HEK293 (cell line): ENCODE measurements around the gene THAP3.

Experiments
- BCL6B ChIP-seq: fragments of 450-650 bp; formaldehyde crosslinking; IDR thresholded peaks from 2 replicates; pipeline ENCODE4 v1.5.1; 2017; ENCODE audit warnings: missing biosample characterization, missing genetic modification characterization
- EGR2 ChIP-seq: fragments of 450-650 bp; formaldehyde crosslinking; IDR thresholded peaks from 2 replicates; pipeline ENCODE4 v1.5.1; 2016; ENCODE audit warnings: low read depth, missing biosample characterization, missing genetic modification characterization
- FEZF1 ChIP-seq: fragments of 450-650 bp; formaldehyde crosslinking; IDR thresholded peaks from 2 replicates; pipeline ENCODE4 v1.5.1; 2016; ENCODE audit warnings: missing biosample characterization, missing genetic modification characterization
- GLIS1 ChIP-seq: fragments of 450-650 bp; formaldehyde crosslinking; IDR thresholded peaks from 2 replicates; pipeline ENCODE4 v1.5.1; 2016; ENCODE audit warnings: missing biosample characterization, missing genetic modification characterization
- HOXA7 ChIP-seq: sonication (generic); formaldehyde crosslinking; IDR thresholded peaks from 2 replicates; pipeline ENCODE4 v1.8.1; 2022; ENCODE audit warnings: missing genetic modification reagents, borderline replicate concordance
- KLF8 ChIP-seq: fragments of 450-650 bp; formaldehyde crosslinking; IDR thresholded peaks from 2 replicates; pipeline ENCODE4 v1.5.1; 2016; ENCODE audit warnings: missing biosample characterization, missing genetic modification characterization
- REST ChIP-seq: fragments of 450-650 bp; formaldehyde crosslinking; IDR thresholded peaks from 2 replicates; pipeline ENCODE4 v1.5.1; 2016; ENCODE audit warnings: missing biosample characterization, missing genetic modification characterization
- SALL2 ChIP-seq: fragments of 450-650 bp; formaldehyde crosslinking; IDR thresholded peaks from 2 replicates; pipeline ENCODE4 v1.5.0; 2017; ENCODE audit warnings: missing biosample characterization, mild to moderate bottlenecking, missing genetic modification characterization, borderline replicate concordance
- SCRT1 ChIP-seq: fragments of 450-650 bp; formaldehyde crosslinking; IDR thresholded peaks from 2 replicates; pipeline ENCODE4 v1.5.1; 2016; ENCODE audit warnings: missing biosample characterization, missing genetic modification characterization, borderline replicate concordance
- SCRT2 ChIP-seq: fragments of 450-650 bp; formaldehyde crosslinking; IDR thresholded peaks from 2 replicates; pipeline ENCODE4 v1.5.1; 2016; ENCODE audit warnings: missing biosample characterization, missing genetic modification characterization
- ZBTB21 ChIP-seq: fragments of 450-650 bp; formaldehyde crosslinking; IDR thresholded peaks from 2 replicates; pipeline ENCODE4 v1.5.1; 2017; ENCODE audit warnings: missing biosample characterization, missing genetic modification characterization
- ZFP69B ChIP-seq: fragments of 450-650 bp; formaldehyde crosslinking; IDR thresholded peaks from 2 replicates; pipeline ENCODE4 v1.5.1; 2016; ENCODE audit warnings: missing biosample characterization, missing genetic modification characterization
- ZIC2 ChIP-seq: fragments of 450-650 bp; formaldehyde crosslinking; IDR thresholded peaks from 2 replicates; pipeline ENCODE4 v1.5.1; 2016; ENCODE audit warnings: missing biosample characterization, missing genetic modification characterization
- ZNF138 ChIP-seq: fragments of 450-650 bp; formaldehyde crosslinking; IDR thresholded peaks from 2 replicates; pipeline ENCODE4 v1.5.1; 2016; ENCODE audit warnings: missing biosample characterization, missing genetic modification characterization, borderline replicate concordance
- ZNF146 ChIP-seq: fragments of 450-650 bp; formaldehyde crosslinking; IDR thresholded peaks from 2 replicates; pipeline ENCODE4 v1.5.1; 2016; ENCODE audit warnings: missing biosample characterization, missing genetic modification characterization
- ZNF211 ChIP-seq: fragments of 450-650 bp; formaldehyde crosslinking; IDR thresholded peaks from 2 replicates; pipeline ENCODE4 v1.5.1; 2016; ENCODE audit warnings: low read depth, missing biosample characterization, missing genetic modification characterization
- ZNF311 ChIP-seq: fragments of 450-650 bp; formaldehyde crosslinking; IDR thresholded peaks from 2 replicates; pipeline ENCODE4 v1.5.1; 2017; ENCODE audit warnings: missing biosample characterization, missing genetic modification characterization, borderline replicate concordance
- ZNF335 ChIP-seq: fragments of 450-650 bp; formaldehyde crosslinking; conservative IDR thresholded peaks from 2 replicates; pipeline ENCODE4 v1.5.1; 2016; ENCODE audit warnings: missing biosample characterization, missing genetic modification characterization
- ZNF404 ChIP-seq: fragments of 450-650 bp; formaldehyde crosslinking; IDR thresholded peaks from 2 replicates; pipeline ENCODE4 v1.5.1; 2017; ENCODE audit warnings: missing biosample characterization, missing genetic modification characterization
- ZNF544 ChIP-seq: fragments of 450-650 bp; formaldehyde crosslinking; IDR thresholded peaks from 2 replicates; pipeline ENCODE4 v1.5.0; 2017; ENCODE audit warnings: missing biosample characterization, missing genetic modification characterization
- ZNF560 ChIP-seq: fragments of 450-650 bp; formaldehyde crosslinking; IDR thresholded peaks from 2 replicates; pipeline ENCODE4 v1.5.1; 2017; ENCODE audit warnings: missing biosample characterization, missing genetic modification characterization, borderline replicate concordance
- ZNF585B ChIP-seq: fragments of 450-650 bp; formaldehyde crosslinking; IDR thresholded peaks from 2 replicates; pipeline ENCODE4 v1.5.1; 2016; ENCODE audit warnings: missing biosample characterization, missing genetic modification characterization
- ZNF596 ChIP-seq: fragments of 450-650 bp; IDR thresholded peaks from 2 replicates; pipeline ENCODE4 v1.5.0; 2018; ENCODE audit warnings: missing biosample characterization, mild to moderate bottlenecking, missing genetic modification characterization, moderate library complexity
- ZNF660 ChIP-seq: fragments of 450-650 bp; IDR thresholded peaks from 2 replicates; pipeline ENCODE4 v1.5.1; 2018; ENCODE audit warnings: missing biosample characterization, mild to moderate bottlenecking, missing genetic modification characterization
- ZNF677 ChIP-seq: fragments of 450-650 bp; IDR thresholded peaks from 2 replicates; pipeline ENCODE4 v1.5.0; 2018; ENCODE audit warnings: missing biosample characterization, mild to moderate bottlenecking, missing genetic modification characterization, moderate library complexity
- ZNF76 ChIP-seq: fragments of 450-650 bp; formaldehyde crosslinking; IDR thresholded peaks from 2 replicates; pipeline ENCODE4; 2016; ENCODE audit warnings: low read depth, missing biosample characterization, missing genetic modification characterization, borderline replicate concordance
- ZNF837 ChIP-seq: fragments of 450-650 bp; formaldehyde crosslinking; IDR thresholded peaks from 2 replicates; pipeline ENCODE4 v1.5.1; 2016; ENCODE audit warnings: missing biosample characterization, missing genetic modification characterization
- ZSCAN16 ChIP-seq: fragments of 450-650 bp; formaldehyde crosslinking; IDR thresholded peaks from 2 replicates; pipeline ENCODE4 v1.5.1; 2016; ENCODE audit warnings: missing biosample characterization, missing genetic modification characterization
- ZXDB ChIP-seq: fragments of 450-650 bp; formaldehyde crosslinking; IDR thresholded peaks from 2 replicates; pipeline ENCODE4 v1.5.1; 2016; ENCODE audit warnings: missing biosample characterization, missing genetic modification characterization
- TF ChIP-seq, protein P1 (sequence below): fragments of 450-650 bp; formaldehyde crosslinking; conservative IDR thresholded peaks from 2 replicates; pipeline ENCODE4 v1.5.1; 2016; ENCODE audit warnings: low read depth, missing biosample characterization, missing genetic modification characterization
- TF ChIP-seq, protein P2 (sequence below): fragments of 450-650 bp; IDR thresholded peaks from 2 replicates; pipeline ENCODE4 v1.5.1; 2018; ENCODE audit warnings: missing biosample characterization, mild to moderate bottlenecking, missing genetic modification characterization

The THAP3 gene

GRCh38 chr1:6579374-6580118 lies 45.1 kb upstream of the THAP3 start, which contains the start of gene ZBTB48 (continued):
- TF ChIP-seq, protein P1, sequence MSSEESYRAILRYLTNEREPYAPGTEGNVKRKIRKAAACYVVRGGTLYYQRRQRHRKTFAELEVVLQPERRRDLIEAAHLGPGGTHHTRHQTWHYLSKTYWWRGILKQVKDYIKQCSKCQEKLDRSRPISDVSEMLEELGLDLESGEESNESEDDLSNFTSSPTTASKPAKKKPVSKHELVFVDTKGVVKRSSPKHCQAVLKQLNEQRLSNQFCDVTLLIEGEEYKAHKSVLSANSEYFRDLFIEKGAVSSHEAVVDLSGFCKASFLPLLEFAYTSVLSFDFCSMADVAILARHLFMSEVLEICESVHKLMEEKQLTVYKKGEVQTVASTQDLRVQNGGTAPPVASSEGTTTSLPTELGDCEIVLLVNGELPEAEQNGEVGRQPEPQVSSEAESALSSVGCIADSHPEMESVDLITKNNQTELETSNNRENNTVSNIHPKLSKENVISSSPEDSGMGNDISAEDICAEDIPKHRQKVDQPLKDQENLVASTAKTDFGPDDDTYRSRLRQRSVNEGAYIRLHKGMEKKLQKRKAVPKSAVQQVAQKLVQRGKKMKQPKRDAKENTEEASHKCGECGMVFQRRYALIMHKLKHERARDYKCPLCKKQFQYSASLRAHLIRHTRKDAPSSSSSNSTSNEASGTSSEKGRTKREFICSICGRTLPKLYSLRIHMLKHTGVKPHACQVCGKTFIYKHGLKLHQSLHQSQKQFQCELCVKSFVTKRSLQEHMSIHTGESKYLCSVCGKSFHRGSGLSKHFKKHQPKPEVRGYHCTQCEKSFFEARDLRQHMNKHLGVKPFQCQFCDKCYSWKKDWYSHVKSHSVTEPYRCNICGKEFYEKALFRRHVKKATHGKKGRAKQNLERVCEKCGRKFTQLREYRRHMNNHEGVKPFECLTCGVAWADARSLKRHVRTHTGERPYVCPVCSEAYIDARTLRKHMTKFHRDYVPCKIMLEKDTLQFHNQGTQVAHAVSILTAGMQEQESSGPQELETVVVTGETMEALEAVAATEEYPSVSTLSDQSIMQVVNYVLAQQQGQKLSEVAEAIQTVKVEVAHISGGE, result peak; percentile 89; the same call in 1 of the 2 replicates
- no peak for TF ChIP-seq ZNF677
- TF ChIP-seq ZNF544, result no peak
- TF ChIP-seq ZSCAN16 (tag by site-specific recombination), result no peak
- peak; percentile 95 for TF ChIP-seq ZBTB21
- TF ChIP-seq, protein P2, sequence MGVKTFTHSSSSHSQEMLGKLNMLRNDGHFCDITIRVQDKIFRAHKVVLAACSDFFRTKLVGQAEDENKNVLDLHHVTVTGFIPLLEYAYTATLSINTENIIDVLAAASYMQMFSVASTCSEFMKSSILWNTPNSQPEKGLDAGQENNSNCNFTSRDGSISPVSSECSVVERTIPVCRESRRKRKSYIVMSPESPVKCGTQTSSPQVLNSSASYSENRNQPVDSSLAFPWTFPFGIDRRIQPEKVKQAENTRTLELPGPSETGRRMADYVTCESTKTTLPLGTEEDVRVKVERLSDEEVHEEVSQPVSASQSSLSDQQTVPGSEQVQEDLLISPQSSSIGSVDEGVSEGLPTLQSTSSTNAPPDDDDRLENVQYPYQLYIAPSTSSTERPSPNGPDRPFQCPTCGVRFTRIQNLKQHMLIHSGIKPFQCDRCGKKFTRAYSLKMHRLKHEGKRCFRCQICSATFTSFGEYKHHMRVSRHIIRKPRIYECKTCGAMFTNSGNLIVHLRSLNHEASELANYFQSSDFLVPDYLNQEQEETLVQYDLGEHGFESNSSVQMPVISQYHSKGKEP (tag by site-specific recombination), result no peak
- no peak for TF ChIP-seq ZNF660
- TF ChIP-seq GLIS1 (tag by site-specific recombination), result peak; percentile 73; the same call in 1 of the 2 replicates
- peak; percentile 57; the same call in 1 of the 2 replicates for TF ChIP-seq ZXDB
- no peak for TF ChIP-seq ZFP69B (tag by site-specific recombination)
- TF ChIP-seq ZNF76 (tag by site-specific recombination), result no peak
- TF ChIP-seq ZNF211, result no peak
- TF ChIP-seq ZNF311 (tag by site-specific recombination), result no peak
- TF ChIP-seq EGR2, result no peak
- no peak for TF ChIP-seq ZIC2 (tag by site-specific recombination)
- TF ChIP-seq SALL2 (tag by site-specific recombination), result no peak
- no peak for TF ChIP-seq ZNF404 (tag by site-specific recombination)
- no peak for TF ChIP-seq ZNF146 (tag by site-specific recombination)
- peak; percentile 52; the same call in 1 of the 2 replicates for TF ChIP-seq KLF8 (tag by site-specific recombination)
- no peak for TF ChIP-seq ZNF596 (tag by site-specific recombination)
- no peak for TF ChIP-seq SCRT2 (tag by site-specific recombination)
- TF ChIP-seq ZNF837 (tag by site-specific recombination), result no peak
- TF ChIP-seq ZNF560 (tag by site-specific recombination), result no peak
- TF ChIP-seq ZNF335 (tag by site-specific recombination), result no peak
- no peak for TF ChIP-seq SCRT1 (tag by site-specific recombination)
- TF ChIP-seq FEZF1 (tag by site-specific recombination), result peak; percentile 81
- no peak for TF ChIP-seq REST (tag by site-specific recombination)
- TF ChIP-seq ZNF138 (tag by site-specific recombination), result no peak
- no peak for TF ChIP-seq HOXA7 (CRISPR knock-in tag)
- no peak for TF ChIP-seq ZNF585B (tag by site-specific recombination)
- TF ChIP-seq BCL6B (tag by site-specific recombination), result no peak
